ENCODE data around the gene AKAP13.

The AKAP13 gene

GRCh38 chr15:85689729-85690128 lies 309.3 kb downstream of the AKAP13 start:
- peak; percentile 49 for DNase-seq

GRCh38 chr15:85690561-85691231 lies 310.3 kb downstream of the AKAP13 start:
- no peak for DNase-seq

GRCh38 chr15:85691350-85692240 lies 311.2 kb downstream of the AKAP13 start:
- no peak for DNase-seq

GRCh38 chr15:85692321-85692720 lies 311.9 kb downstream of the AKAP13 start:
- no peak for DNase-seq

DNA sequence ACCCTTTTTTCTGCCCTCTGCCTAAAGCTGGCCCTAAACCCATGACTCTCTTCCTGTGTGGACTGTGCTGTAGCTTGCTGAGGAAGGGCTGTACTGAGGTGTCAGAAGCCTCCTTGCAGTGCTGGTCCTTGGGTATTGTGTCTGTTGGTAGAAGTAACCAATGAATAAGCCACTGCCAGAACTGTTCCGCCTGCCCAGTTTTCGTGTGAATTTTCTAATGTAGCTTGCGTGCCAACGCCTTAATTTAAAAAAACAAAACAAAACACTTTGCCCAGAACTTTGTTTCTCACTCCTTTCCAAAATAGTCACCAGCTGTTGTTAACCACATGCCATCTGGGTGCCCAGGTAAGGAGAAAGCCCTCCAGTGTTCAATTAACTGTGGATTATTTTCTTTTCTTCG lies 312.5 kb downstream of the AKAP13 start:
- no peak for DNase-seq

GRCh38 chr15:85693277-85693676 lies 312.9 kb downstream of the AKAP13 start:
- DNase-seq: no peak

DNA sequence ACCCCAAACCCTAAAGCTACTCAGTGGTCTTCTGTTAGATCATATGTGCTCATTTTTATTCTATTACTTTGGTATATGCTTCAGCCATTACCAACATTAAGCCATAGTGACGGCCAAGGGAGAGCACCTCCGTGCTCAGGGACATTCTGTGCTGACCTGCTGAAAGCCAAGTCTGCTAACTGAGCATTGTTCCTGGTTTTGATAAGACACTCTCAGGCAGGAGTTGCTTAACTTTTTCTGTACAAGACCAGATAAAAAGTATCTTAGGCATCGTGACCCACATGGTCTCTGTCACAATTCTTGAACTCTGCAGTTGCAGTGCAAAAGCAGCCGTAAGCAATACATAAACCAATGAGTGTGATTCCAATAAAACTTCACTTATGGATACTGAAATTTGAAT lies 313.7 kb downstream of the AKAP13 start:
- no peak for DNase-seq

- DNase-seq: no peak
Measured at GRCh38 chr15:85700767-85701166, 320.4 kb downstream of the AKAP13 start.

DNA sequence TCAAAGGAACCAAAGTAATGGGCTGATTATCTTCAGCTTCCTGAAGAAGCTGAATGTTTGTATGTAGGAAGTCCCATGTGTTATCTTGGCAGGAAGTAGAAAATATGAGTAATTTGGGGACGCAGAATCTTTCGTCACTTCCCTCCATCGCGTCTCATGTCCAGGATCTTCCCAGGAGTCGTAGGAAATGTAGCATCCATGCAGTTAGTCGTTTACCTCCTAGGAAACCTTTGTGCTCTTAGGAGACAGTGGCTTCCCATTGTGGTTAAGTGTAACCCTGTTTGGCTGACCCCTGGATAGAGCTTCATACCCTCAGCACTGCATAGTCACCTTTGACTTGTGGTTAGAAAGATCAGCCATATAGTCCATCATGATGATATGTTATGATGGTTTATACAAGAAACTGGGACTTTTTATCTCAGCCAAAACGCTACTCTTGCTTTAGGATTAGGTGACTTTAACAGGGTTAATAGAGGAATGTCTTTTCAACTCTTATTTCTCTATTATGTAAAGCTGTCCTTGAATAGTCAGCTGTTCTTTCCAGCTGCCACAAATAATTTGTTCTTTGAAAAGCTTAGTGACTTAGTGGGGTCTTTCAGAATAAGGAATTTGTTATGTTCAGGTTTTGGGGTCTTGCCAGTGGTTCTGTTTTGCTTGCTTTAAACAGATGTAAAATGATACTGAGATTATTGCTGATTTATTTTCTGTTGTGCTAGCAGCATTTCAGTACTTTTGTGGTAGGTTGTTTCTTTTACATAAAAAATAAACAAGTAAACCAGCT lies 322.1 kb downstream of the AKAP13 start:
- DNase-seq: no peak

GRCh38 chr15:85704066-85704465 lies 323.7 kb downstream of the AKAP13 start:
- DNase-seq: no peak

DNA sequence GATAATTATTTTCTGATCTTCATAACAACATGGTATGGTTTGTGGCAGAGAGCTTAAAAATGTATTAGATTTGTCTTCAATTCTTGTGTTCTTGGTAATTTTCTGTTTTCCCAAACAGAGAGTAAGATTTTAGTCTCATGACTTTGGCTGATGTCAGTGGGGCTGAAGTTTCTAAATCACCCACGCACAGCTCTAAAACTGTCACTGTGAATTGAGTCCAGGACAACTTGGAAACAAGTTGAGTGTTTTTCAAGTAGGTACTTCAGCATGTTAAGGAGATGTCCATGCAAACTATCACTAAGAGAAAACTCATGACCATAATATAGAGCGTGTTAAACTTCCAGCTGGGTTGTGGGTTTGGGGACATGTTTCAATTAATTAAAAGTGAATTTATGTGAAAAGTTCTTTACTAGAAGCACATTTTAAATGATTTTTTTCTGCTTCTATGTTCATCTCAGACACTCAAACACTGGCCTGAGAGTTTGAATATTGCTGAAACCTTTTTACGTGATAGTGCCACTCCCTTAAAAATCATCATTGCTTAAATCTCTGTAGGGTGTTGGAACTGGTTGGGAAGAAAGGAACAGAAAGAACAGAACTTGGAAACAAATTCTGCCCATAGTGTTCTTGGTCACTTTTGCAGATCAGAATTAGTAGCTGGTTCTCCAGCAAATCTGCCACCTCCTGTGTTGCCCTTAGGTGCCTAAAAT lies 324.5 kb downstream of the AKAP13 start:
- no peak for DNase-seq

- DNase-seq: peak; percentile 32
Measured at GRCh38 chr15:85706779-85707518, 326.5 kb downstream of the AKAP13 start.

- DNase-seq: no peak
Measured at GRCh38 chr15:85707519-85708338, 327.3 kb downstream of the AKAP13 start.

- DNase-seq: no peak
Measured at GRCh38 chr15:85708402-85708941, 328.1 kb downstream of the AKAP13 start.

DNA sequence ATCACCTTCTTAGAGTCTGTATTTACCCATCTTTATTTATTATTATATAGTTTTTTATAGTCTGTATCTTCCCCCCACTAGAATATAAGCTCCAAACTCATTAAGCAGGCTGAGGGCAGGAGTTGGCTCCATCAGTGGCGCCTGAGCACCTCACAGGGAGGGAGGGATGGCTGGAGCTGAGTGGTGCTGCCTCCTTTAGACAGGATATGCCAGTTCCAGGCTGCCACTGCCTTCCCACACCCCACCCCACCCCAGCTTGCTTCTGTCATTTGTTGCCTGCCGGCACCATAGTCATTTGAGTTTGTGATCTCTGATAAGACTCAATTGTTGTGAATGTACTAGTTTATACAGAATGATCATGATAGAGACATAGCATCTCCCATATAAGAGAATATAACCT lies 328.8 kb downstream of the AKAP13 start:
- no peak for DNase-seq

GRCh38 chr15:85710340-85710842 lies 330.0 kb downstream of the AKAP13 start:
- no peak for DNase-seq

DNA sequence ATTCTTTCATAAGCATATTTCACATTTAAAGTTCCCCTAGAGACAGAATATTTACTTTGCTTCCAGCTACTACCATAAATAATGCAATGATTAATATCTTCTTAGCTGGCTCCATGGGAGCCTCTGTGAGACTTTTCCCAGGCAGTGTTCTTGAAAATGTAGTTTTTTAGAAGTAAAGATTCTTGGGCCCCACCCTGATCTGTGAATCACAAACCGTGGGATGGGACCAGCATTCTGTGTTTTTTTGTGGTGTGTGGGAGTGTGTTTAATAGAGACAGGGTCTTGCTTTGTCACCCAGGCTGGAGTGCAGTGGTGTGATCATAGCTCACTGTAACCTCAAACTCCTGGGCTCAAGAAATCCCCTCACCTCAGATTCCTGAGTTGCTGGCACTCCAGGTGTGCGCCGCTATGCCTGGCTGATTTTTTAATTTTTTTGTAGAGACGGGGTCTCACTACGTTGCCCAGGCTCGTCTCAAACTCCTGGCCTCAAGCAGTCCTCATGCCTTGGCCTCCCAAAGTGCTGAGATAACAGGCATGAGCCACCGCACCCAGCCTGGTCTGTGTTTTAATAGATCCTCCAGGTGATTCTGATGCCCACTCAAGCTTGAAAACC lies 331.3 kb downstream of the AKAP13 start:
- no peak for DNase-seq

DNA sequence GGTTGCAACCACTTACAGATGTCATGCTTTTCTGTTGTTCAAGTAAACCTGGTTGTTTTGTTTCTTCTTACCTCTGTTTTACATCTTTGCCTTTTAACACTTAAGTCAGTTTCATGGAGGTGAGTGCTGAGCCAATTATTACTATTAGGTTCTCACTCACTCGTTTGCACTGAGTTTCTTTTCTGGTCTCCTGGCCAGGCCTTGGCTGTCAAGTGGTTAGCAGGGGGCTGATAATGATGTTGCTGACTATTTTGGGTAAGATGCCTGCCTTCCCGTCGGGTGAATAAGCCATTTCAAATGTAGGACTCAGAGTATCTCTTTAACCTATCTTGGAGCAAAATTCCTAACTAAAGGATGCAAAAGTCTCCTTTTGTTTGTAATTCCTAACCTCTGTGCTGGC lies 335.9 kb downstream of the AKAP13 start:
- no peak for DNase-seq

- DNase-seq: no peak
Measured at GRCh38 chr15:85717212-85717611, 336.8 kb downstream of the AKAP13 start.

GRCh38 chr15:85718271-85718971 lies 338.0 kb downstream of the AKAP13 start:
- no peak for DNase-seq

Measured in activated effector memory CD4-positive, alpha-beta T cell treated with Interleukin-2 at 50 U/mL for 16 hours (primary cell).